ENCODE results near the gene RAB14.

RAB14 gene

DNA sequence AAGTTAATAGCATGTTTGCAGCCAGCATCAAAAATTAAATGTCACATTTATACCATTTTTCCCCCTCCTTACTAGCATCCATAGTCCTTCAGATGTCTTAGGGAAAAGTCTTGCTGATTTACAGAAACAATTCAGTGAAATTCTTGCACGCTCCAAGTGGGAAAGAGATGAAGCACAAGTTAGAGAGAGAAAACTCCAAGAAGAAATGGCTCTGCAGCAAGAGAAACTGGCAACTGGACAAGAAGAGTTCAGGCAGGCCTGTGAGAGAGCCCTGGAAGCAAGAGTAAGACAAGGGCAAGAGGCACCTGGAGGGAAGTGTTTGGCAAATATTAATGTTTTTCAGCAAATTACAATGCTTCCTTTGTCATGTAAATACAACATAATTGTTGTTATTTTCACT is 60.4 kb downstream of the RAB14 start:
- Histone ChIP-seq H3K27me3 (ENCODE audit: insufficient read depth, poor library complexity, severe bottlenecking) (no peaks in the 10 kb centered on the region), H3K27ac (replicated peaks) (no peak overlapping the region; the same call in 1 of the 2 replicates), H3K4me3 (replicated peaks; ENCODE audit: insufficient read depth, low read length) (no peak overlapping the region)
- TF ChIP-seq POLR2AphosphoS5 (IDR thresholded peaks at IDR 0.05; ENCODE audit: low read depth) (no peak), SPI1 (IDR thresholded peaks at IDR 0.05; ENCODE audit: borderline replicate concordance, low read depth) (no peak), GABPA (IDR thresholded peaks at IDR 0.05; ENCODE audit: low read depth) (no peak)
- TF ChIP-seq, protein P1, sequence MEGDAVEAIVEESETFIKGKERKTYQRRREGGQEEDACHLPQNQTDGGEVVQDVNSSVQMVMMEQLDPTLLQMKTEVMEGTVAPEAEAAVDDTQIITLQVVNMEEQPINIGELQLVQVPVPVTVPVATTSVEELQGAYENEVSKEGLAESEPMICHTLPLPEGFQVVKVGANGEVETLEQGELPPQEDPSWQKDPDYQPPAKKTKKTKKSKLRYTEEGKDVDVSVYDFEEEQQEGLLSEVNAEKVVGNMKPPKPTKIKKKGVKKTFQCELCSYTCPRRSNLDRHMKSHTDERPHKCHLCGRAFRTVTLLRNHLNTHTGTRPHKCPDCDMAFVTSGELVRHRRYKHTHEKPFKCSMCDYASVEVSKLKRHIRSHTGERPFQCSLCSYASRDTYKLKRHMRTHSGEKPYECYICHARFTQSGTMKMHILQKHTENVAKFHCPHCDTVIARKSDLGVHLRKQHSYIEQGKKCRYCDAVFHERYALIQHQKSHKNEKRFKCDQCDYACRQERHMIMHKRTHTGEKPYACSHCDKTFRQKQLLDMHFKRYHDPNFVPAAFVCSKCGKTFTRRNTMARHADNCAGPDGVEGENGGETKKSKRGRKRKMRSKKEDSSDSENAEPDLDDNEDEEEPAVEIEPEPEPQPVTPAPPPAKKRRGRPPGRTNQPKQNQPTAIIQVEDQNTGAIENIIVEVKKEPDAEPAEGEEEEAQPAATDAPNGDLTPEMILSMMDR (IDR thresholded peaks at IDR 0.05; ENCODE audit: insufficient read depth, low read length), result no peak
- TF ChIP-seq, protein P2, sequence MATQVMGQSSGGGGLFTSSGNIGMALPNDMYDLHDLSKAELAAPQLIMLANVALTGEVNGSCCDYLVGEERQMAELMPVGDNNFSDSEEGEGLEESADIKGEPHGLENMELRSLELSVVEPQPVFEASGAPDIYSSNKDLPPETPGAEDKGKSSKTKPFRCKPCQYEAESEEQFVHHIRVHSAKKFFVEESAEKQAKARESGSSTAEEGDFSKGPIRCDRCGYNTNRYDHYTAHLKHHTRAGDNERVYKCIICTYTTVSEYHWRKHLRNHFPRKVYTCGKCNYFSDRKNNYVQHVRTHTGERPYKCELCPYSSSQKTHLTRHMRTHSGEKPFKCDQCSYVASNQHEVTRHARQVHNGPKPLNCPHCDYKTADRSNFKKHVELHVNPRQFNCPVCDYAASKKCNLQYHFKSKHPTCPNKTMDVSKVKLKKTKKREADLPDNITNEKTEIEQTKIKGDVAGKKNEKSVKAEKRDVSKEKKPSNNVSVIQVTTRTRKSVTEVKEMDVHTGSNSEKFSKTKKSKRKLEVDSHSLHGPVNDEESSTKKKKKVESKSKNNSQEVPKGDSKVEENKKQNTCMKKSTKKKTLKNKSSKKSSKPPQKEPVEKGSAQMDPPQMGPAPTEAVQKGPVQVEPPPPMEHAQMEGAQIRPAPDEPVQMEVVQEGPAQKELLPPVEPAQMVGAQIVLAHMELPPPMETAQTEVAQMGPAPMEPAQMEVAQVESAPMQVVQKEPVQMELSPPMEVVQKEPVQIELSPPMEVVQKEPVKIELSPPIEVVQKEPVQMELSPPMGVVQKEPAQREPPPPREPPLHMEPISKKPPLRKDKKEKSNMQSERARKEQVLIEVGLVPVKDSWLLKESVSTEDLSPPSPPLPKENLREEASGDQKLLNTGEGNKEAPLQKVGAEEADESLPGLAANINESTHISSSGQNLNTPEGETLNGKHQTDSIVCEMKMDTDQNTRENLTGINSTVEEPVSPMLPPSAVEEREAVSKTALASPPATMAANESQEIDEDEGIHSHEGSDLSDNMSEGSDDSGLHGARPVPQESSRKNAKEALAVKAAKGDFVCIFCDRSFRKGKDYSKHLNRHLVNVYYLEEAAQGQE (IDR thresholded peaks at IDR 0.05; ENCODE audit: insufficient replicate concordance, low read depth), result no peak
- no peak for DNase-seq (ENCODE audit: low read depth in 1 of 2, low spot score in 1 of 2)

DNA sequence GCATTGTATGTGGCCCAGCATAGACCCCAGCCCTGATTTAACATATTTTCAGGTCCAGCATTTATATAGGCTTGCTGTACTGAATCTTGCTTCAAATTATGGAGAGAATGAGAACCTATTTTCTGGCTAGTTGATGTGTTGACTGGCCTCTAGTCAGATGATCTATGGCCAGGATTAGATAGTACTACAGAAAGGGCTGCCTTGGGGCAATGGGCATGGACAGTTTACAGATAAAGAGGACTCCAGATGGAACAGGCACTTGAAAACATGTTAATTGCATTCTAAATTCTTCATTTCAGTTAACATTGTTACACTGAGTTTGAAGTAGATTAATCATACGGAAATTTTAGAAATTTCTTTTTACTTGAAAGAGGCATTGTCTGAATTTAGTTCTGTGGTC is 61.5 kb downstream of the RAB14 start:
- H3K4me3 ChIP-seq (replicated peaks; ENCODE audit: insufficient read depth, low read length), result no peak overlapping the region
- no peak for DNase-seq (ENCODE audit: low read depth in 1 of 2, low spot score in 1 of 2)
- TF ChIP-seq, protein P2 (IDR thresholded peaks at IDR 0.05; ENCODE audit: insufficient replicate concordance, low read depth), result no peak
- TF ChIP-seq POLR2AphosphoS5 (IDR thresholded peaks at IDR 0.05; ENCODE audit: low read depth), result no peak
- TF ChIP-seq, protein P1 (IDR thresholded peaks at IDR 0.05; ENCODE audit: insufficient read depth, low read length), result no peak
- no peak for TF ChIP-seq GABPA (IDR thresholded peaks at IDR 0.05; ENCODE audit: low read depth)
- TF ChIP-seq SPI1 (IDR thresholded peaks at IDR 0.05; ENCODE audit: borderline replicate concordance, low read depth), result no peak
- H3K27me3 ChIP-seq (ENCODE audit: insufficient read depth, poor library complexity, severe bottlenecking), result no peaks in the 10 kb centered on the region
- no peak overlapping the region for H3K27ac ChIP-seq (replicated peaks)

DNA sequence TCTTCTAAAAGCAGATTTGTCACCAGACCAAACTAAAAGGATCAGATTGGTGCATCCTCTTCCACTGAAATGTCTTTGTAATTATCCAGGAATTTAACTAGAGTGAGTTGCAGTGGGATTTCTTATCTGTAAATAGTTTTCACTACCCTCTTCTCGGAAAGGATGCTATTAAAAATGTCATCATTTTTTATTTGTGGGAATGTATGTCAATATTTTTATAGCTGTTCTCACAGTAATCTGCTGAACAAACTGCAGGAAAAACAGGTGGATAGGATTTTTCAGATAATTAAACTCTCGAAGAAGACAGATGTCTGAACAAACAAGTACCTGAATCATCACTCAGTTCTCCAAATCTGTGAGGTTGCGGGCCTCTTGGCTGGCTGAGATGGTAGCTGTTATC is 62.7 kb downstream of the RAB14 start:
- no peak overlapping the region for H3K27ac ChIP-seq (replicated peaks)
- TF ChIP-seq POLR2AphosphoS5 (IDR thresholded peaks at IDR 0.05; ENCODE audit: low read depth), result no peak
- TF ChIP-seq GABPA (IDR thresholded peaks at IDR 0.05; ENCODE audit: low read depth), result no peak
- TF ChIP-seq, protein P2 (IDR thresholded peaks at IDR 0.05; ENCODE audit: insufficient replicate concordance, low read depth), result no peak
- TF ChIP-seq SPI1 (IDR thresholded peaks at IDR 0.05; ENCODE audit: borderline replicate concordance, low read depth), result no peak
- TF ChIP-seq, protein P1 (IDR thresholded peaks at IDR 0.05; ENCODE audit: insufficient read depth, low read length), result no peak

More for the DNA sequence above, 62.7 kb downstream of the RAB14 start:
- H3K4me3 ChIP-seq (replicated peaks; ENCODE audit: insufficient read depth, low read length), result no peak overlapping the region
- DNase-seq (ENCODE audit: low read depth in 1 of 2, low spot score in 1 of 2), result no peak
- H3K27me3 ChIP-seq (ENCODE audit: insufficient read depth, poor library complexity, severe bottlenecking), result no peaks in the 10 kb centered on the region

All from HL-60 (cell line).